DND-41 (cell line): ENCODE results near the gene DENND1A.

Source experiments
- CTCF ChIP-seq: IDR thresholded peaks from 2 replicates; pipeline ENCODE4 v1.5.1; 2012; ENCODE audit warnings: borderline replicate concordance, low read length, moderate library complexity, mild to moderate bottlenecking; ENCODE audit not compliant: poor library complexity, severe bottlenecking; ENCODE audit errors: extremely low read depth
- EZH2 ChIP-seq: IDR thresholded peaks from 3 replicates; pipeline ENCODE4 v1.6.1; 2012; ENCODE audit warnings: borderline replicate concordance, low read depth, mild to moderate bottlenecking, moderate library complexity, low read length, inconsistent platforms; ENCODE audit not compliant: severe bottlenecking

- TF ChIP-seq EZH2 (no peak), CTCF (no peak)
Observed at GRCh38 chr9:123792501-123792900, 137.4 kb downstream of the DENND1A start.
